GM23338 (cell line): ENCODE results near the gene DNM1L. TPM values are rescaled to one million over a fixed set of nuclear protein-coding genes. Genes with fewer than 3 reads are reported as not detected.

Experiments used
- ATAC-seq: fragments of 200-7000 bp; cut with Tn5 transposase; 3 replicates; pipeline ENCODE4 v1.9.1; 2020
- DNase-seq: peaks from one replicate; pipeline ENCODE4 v3.0.0-alpha.2; 2015; ENCODE audit warnings: low spot score
- H2AFZ ChIP-seq: fragments of 200-600 bp; sonication (generic); 2 replicates; pipeline ENCODE4 v1.8.0; 2016; ENCODE audit warnings: antibody characterized with exemption, mild to moderate bottlenecking, moderate library complexity
- H3F3A ChIP-seq: fragments of 200-600 bp; sonication (generic); replicated peaks from 2 replicates; pipeline ENCODE4 v1.8.0; 2017; ENCODE audit warnings: antibody characterized with exemption, mixed run types, low read depth
- H3K27ac ChIP-seq: fragments of 200-600 bp; sonication (generic); 2 replicates; pipeline ENCODE4 v1.6.1; 2016; ENCODE audit warnings: low read depth
- H3K27me3 ChIP-seq: fragments of 200-600 bp; sonication (generic); 2 replicates; pipeline ENCODE4 v1.8.0; 2016; ENCODE audit warnings: mild to moderate bottlenecking, mixed run types, moderate library complexity; ENCODE audit not compliant: insufficient read depth
- H3K36me3 ChIP-seq: fragments of 200-600 bp; sonication (generic); 2 replicates; pipeline ENCODE4 v1.8.0; 2016; ENCODE audit warnings: mild to moderate bottlenecking; ENCODE audit not compliant: insufficient read depth
- H3K4me1 ChIP-seq: fragments of 200-600 bp; sonication (generic); 2 replicates; pipeline ENCODE4 v1.8.0; 2016; ENCODE audit warnings: mild to moderate bottlenecking, moderate library complexity; ENCODE audit not compliant: insufficient read depth
- H3K4me2 ChIP-seq: fragments of 200-600 bp; sonication (generic); 2 replicates; pipeline ENCODE4 v1.7.1; 2017; ENCODE audit warnings: mixed run types
- H3K4me3 ChIP-seq: fragments of 200-600 bp; sonication (generic); 2 replicates; pipeline ENCODE4 v1.6.1; 2016; ENCODE audit warnings: mixed run types
- H3K79me2 ChIP-seq: fragments of 200-600 bp; sonication (generic); replicated peaks from 2 replicates; pipeline ENCODE4 v1.8.0; 2017; ENCODE audit warnings: mild to moderate bottlenecking; ENCODE audit not compliant: insufficient read depth
- H3K9me2 ChIP-seq: fragments of 200-600 bp; sonication (generic); 2 replicates; pipeline ENCODE4 v1.8.0; 2017; ENCODE audit not compliant: insufficient read depth
- H4K20me1 ChIP-seq: fragments of 200-600 bp; sonication (generic); replicated peaks from 2 replicates; pipeline ENCODE4 v1.8.0; 2017; ENCODE audit warnings: mild to moderate bottlenecking; ENCODE audit not compliant: insufficient read depth
- H3K27ac Mint-ChIP-seq: 2 replicates; pipeline ENCODE4 v1.8.0; 2020; ENCODE audit warnings: inconsistent platforms, mild to moderate bottlenecking, moderate library complexity, mixed read lengths
- H3K27me3 Mint-ChIP-seq: 3 replicates; pipeline ENCODE4 v1.8.0; 2022; ENCODE audit warnings: low read depth, mild to moderate bottlenecking, moderate library complexity, mixed read lengths, inconsistent platforms; ENCODE audit not compliant: insufficient read depth, poor library complexity
- H3K36me3 Mint-ChIP-seq: 3 replicates; pipeline ENCODE4 v1.8.0; 2021; ENCODE audit warnings: low read depth, mild to moderate bottlenecking, inconsistent platforms, moderate library complexity, mixed read lengths
- H3K4me1 Mint-ChIP-seq: 3 replicates; pipeline ENCODE4 v1.8.0; 2020; ENCODE audit warnings: mild to moderate bottlenecking, inconsistent platforms, mixed read lengths
- H3K4me3 Mint-ChIP-seq: 3 replicates; pipeline ENCODE4 v1.8.0; 2021; ENCODE audit warnings: moderate library complexity, mild to moderate bottlenecking, inconsistent platforms, mixed read lengths
- H3K9me3 Mint-ChIP-seq: 3 replicates; pipeline ENCODE4 v1.8.0; 2020; ENCODE audit warnings: moderate library complexity, mild to moderate bottlenecking, inconsistent platforms, mixed read lengths
- CREB1 ChIP-seq: fragments of 250-450 bp; sonication (Bioruptor Pico); IDR thresholded peaks from 2 replicates; pipeline ENCODE4 v1.5.0; 2020; ENCODE audit warnings: low read depth, mild to moderate bottlenecking, moderate library complexity
- EZH2 ChIP-seq: fragments of 200-600 bp; sonication (generic); IDR thresholded peaks from one replicate; pipeline ENCODE4 v1.8.0; 2017; ENCODE audit warnings: antibody characterized with exemption, mild to moderate bottlenecking, low read depth; ENCODE audit not compliant: unreplicated experiment
- EZH2phosphoT487 ChIP-seq: fragments of 200-600 bp; sonication (generic); IDR thresholded peaks from one replicate; pipeline ENCODE4 v1.8.1; 2018; ENCODE audit warnings: antibody characterized with exemption; ENCODE audit not compliant: unreplicated experiment
- JUNB ChIP-seq: IDR thresholded peaks from one replicate; pipeline ENCODE4 v1.6.1; 2016; ENCODE audit warnings: antibody characterized with exemption; ENCODE audit not compliant: unreplicated experiment
- NANOG ChIP-seq: IDR thresholded peaks from 2 replicates; pipeline ENCODE4 v1.6.1; 2016; ENCODE audit warnings: antibody characterized with exemption, borderline replicate concordance
- POLR2AphosphoS5 ChIP-seq: IDR thresholded peaks from 2 replicates; pipeline ENCODE4 v1.6.1; 2016; ENCODE audit warnings: antibody characterized with exemption, low read depth
- STAT1 ChIP-seq: IDR thresholded peaks from one replicate; pipeline ENCODE4 v1.6.1; 2016; ENCODE audit warnings: antibody characterized with exemption; ENCODE audit not compliant: unreplicated experiment
- ZNF114 ChIP-seq: fragments of 250-450 bp; sonication (Bioruptor Pico); IDR thresholded peaks from 2 replicates; pipeline ENCODE4 v1.5.0; 2020; ENCODE audit warnings: mild to moderate bottlenecking, moderate library complexity
- ZNF331 ChIP-seq: fragments of 250-450 bp; sonication (Bioruptor Pico); IDR thresholded peaks from 2 replicates; pipeline ENCODE4 v1.5.0; 2020; ENCODE audit warnings: low read depth, mild to moderate bottlenecking, moderate library complexity
- polyA plus RNA-seq: library from polyadenylated mRNA; unstranded; fragments of >200 nt; fragmentation: Nextera tagmentation; extraction: Ambion mirVana; gene quantifications from 2 replicates; pipeline ENCODE4 v1.2.1, GENCODE V29; 2016
- total RNA-seq: library from RNA; depleted of rRNA; stranded (reverse); fragments of >200 nt; shearing (Covaris generic); gene quantifications from 2 replicates; pipeline ENCODE4 v1.2.3, GENCODE V29; 2014
- TF ChIP-seq, protein P1 (sequence below): fragments of 250-450 bp; sonication (Bioruptor Pico); IDR thresholded peaks from 2 replicates; pipeline ENCODE4 v1.5.0; 2020; ENCODE audit warnings: mild to moderate bottlenecking, moderate library complexity
- TF ChIP-seq, protein P2 (sequence below): IDR thresholded peaks from 2 replicates; pipeline ENCODE4 v1.6.1; 2016; ENCODE audit warnings: antibody characterized with exemption
- TF ChIP-seq, protein P3 (sequence below): IDR thresholded peaks from one replicate; pipeline ENCODE4 v1.6.1; 2018; ENCODE audit warnings: antibody characterized with exemption; ENCODE audit not compliant: unreplicated experiment
- TF ChIP-seq, protein P4 (sequence below), 2 experiments: fragments of 200-600 bp in 1 of 2; sonication (generic) in 1 of 2; conservative IDR thresholded peaks; 2 replicates each; pipeline versions ENCODE4 v1.5.1 to v1.6.1; 2016 to 2017; ENCODE audit warnings: antibody characterized with exemption in 2 of 2, low read depth in 2 of 2, mild to moderate bottlenecking in 2 of 2, moderate library complexity in 1 of 2

Gene DNM1L
- total and polyA plus RNA-seq, 2 experiments from 2014 or later = 72.2 to 94.8 TPM

DNA sequence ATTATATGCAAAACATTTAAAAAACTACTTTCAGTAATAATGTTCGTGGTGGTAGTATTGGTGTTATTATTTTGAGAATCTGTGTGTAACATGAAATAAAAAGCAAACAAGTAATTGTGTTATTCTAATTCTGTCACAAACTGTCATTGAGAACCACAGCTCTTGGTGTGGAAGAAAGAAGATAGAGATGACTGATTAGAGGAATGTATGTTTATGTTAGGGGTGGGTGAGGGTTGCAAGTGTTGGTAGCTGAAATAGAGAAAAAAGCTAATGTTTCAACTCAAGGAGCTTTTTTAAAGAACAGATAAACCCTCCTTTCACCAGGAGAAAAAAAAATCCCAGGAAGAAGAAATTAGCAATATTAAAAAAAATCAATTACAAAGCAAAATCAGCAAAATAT, 18.3 kb downstream of the DNM1L start:
- Histone ChIP-seq H3K27ac (no peak overlapping the region), H3K79me2 (peaks cover 81% of the 10 kb centered on the region)
- H3K4me1 Mint-ChIP-seq = peaks cover 15% of the 10 kb centered on the region

More for the DNA sequence above, 18.3 kb downstream of the DNM1L start:
- H3K4me1 ChIP-seq = peaks cover under 1% of the 10 kb centered on the region; the same call in 1 of the 2 replicates
- H3F3A ChIP-seq = no peaks in the 10 kb centered on the region; the same call in 1 of the 2 replicates
- Mint-ChIP-seq H3K4me3 (no peak overlapping the region), H3K9me3 (peaks cover 19% of the 10 kb centered on the region), H3K27ac (no peak overlapping the region), H3K36me3 (peaks cover 25% of the 10 kb centered on the region), H3K27me3 (peaks cover 2% of the 10 kb centered on the region)
- H2AFZ ChIP-seq = no peak overlapping the region
- H3K4me3 ChIP-seq = no peak overlapping the region
- H3K27me3 ChIP-seq = no peaks in the 10 kb centered on the region
- no peaks in the 10 kb centered on the region for H3K9me2 ChIP-seq
- TF ChIP-seq, protein P1, sequence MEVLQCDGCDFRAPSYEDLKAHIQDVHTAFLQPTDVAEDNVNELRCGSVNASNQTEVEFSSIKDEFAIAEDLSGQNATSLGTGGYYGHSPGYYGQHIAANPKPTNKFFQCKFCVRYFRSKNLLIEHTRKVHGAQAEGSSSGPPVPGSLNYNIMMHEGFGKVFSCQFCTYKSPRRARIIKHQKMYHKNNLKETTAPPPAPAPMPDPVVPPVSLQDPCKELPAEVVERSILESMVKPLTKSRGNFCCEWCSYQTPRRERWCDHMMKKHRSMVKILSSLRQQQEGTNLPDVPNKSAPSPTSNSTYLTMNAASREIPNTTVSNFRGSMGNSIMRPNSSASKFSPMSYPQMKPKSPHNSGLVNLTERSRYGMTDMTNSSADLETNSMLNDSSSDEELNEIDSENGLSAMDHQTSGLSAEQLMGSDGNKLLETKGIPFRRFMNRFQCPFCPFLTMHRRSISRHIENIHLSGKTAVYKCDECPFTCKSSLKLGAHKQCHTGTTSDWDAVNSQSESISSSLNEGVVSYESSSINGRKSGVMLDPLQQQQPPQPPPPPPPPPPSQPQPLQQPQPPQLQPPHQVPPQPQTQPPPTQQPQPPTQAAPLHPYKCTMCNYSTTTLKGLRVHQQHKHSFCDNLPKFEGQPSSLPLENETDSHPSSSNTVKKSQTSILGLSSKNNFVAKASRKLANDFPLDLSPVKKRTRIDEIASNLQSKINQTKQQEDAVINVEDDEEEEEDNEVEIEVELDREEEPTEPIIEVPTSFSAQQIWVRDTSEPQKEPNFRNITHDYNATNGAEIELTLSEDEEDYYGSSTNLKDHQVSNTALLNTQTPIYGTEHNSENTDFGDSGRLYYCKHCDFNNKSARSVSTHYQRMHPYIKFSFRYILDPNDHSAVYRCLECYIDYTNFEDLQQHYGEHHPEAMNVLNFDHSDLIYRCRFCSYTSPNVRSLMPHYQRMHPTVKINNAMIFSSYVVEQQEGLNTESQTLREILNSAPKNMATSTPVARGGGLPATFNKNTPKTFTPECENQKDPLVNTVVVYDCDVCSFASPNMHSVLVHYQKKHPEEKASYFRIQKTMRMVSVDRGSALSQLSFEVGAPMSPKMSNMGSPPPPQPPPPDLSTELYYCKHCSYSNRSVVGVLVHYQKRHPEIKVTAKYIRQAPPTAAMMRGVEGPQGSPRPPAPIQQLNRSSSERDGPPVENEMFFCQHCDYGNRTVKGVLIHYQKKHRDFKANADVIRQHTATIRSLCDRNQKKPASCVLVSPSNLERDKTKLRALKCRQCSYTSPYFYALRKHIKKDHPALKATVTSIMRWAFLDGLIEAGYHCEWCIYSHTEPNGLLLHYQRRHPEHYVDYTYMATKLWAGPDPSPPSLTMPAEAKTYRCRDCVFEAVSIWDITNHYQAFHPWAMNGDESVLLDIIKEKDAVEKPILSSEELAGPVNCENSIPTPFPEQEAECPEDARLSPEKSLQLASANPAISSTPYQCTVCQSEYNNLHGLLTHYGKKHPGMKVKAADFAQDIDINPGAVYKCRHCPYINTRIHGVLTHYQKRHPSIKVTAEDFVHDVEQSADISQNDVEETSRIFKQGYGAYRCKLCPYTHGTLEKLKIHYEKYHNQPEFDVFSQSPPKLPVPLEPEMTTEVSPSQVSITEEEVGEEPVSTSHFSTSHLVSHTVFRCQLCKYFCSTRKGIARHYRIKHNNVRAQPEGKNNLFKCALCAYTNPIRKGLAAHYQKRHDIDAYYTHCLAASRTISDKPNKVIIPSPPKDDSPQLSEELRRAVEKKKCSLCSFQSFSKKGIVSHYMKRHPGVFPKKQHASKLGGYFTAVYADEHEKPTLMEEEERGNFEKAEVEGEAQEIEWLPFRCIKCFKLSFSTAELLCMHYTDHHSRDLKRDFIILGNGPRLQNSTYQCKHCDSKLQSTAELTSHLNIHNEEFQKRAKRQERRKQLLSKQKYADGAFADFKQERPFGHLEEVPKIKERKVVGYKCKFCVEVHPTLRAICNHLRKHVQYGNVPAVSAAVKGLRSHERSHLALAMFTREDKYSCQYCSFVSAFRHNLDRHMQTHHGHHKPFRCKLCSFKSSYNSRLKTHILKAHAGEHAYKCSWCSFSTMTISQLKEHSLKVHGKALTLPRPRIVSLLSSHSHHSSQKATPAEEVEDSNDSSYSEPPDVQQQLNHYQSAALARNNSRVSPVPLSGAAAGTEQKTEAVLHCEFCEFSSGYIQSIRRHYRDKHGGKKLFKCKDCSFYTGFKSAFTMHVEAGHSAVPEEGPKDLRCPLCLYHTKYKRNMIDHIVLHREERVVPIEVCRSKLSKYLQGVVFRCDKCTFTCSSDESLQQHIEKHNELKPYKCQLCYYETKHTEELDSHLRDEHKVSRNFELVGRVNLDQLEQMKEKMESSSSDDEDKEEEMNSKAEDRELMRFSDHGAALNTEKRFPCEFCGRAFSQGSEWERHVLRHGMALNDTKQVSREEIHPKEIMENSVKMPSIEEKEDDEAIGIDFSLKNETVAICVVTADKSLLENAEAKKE (CRISPR knock-in tag) = no peak
- TF ChIP-seq ZNF331 (CRISPR knock-in tag) (no peak), JUNB (no peak), CREB1 (CRISPR knock-in tag) (no peak), ZNF114 (CRISPR knock-in tag) (no peak), EZH2 (no peak), POLR2AphosphoS5 (no peak), STAT1 (no peak), EZH2phosphoT487 (no peak), NANOG (no peak)
- TF ChIP-seq, protein P2, sequence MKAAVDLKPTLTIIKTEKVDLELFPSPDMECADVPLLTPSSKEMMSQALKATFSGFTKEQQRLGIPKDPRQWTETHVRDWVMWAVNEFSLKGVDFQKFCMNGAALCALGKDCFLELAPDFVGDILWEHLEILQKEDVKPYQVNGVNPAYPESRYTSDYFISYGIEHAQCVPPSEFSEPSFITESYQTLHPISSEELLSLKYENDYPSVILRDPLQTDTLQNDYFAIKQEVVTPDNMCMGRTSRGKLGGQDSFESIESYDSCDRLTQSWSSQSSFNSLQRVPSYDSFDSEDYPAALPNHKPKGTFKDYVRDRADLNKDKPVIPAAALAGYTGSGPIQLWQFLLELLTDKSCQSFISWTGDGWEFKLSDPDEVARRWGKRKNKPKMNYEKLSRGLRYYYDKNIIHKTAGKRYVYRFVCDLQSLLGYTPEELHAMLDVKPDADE = no peak
- TF ChIP-seq, protein P3, sequence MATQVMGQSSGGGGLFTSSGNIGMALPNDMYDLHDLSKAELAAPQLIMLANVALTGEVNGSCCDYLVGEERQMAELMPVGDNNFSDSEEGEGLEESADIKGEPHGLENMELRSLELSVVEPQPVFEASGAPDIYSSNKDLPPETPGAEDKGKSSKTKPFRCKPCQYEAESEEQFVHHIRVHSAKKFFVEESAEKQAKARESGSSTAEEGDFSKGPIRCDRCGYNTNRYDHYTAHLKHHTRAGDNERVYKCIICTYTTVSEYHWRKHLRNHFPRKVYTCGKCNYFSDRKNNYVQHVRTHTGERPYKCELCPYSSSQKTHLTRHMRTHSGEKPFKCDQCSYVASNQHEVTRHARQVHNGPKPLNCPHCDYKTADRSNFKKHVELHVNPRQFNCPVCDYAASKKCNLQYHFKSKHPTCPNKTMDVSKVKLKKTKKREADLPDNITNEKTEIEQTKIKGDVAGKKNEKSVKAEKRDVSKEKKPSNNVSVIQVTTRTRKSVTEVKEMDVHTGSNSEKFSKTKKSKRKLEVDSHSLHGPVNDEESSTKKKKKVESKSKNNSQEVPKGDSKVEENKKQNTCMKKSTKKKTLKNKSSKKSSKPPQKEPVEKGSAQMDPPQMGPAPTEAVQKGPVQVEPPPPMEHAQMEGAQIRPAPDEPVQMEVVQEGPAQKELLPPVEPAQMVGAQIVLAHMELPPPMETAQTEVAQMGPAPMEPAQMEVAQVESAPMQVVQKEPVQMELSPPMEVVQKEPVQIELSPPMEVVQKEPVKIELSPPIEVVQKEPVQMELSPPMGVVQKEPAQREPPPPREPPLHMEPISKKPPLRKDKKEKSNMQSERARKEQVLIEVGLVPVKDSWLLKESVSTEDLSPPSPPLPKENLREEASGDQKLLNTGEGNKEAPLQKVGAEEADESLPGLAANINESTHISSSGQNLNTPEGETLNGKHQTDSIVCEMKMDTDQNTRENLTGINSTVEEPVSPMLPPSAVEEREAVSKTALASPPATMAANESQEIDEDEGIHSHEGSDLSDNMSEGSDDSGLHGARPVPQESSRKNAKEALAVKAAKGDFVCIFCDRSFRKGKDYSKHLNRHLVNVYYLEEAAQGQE = no peak
- TF ChIP-seq, protein P4, sequence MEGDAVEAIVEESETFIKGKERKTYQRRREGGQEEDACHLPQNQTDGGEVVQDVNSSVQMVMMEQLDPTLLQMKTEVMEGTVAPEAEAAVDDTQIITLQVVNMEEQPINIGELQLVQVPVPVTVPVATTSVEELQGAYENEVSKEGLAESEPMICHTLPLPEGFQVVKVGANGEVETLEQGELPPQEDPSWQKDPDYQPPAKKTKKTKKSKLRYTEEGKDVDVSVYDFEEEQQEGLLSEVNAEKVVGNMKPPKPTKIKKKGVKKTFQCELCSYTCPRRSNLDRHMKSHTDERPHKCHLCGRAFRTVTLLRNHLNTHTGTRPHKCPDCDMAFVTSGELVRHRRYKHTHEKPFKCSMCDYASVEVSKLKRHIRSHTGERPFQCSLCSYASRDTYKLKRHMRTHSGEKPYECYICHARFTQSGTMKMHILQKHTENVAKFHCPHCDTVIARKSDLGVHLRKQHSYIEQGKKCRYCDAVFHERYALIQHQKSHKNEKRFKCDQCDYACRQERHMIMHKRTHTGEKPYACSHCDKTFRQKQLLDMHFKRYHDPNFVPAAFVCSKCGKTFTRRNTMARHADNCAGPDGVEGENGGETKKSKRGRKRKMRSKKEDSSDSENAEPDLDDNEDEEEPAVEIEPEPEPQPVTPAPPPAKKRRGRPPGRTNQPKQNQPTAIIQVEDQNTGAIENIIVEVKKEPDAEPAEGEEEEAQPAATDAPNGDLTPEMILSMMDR (conservative IDR thresholded peaks at IDR 0.05; ENCODE audit: low read depth in 2 of 2) = no peak
- DNase-seq = no peak
- no peaks in the 10 kb centered on the region for H3K36me3 ChIP-seq
- H3K4me2 ChIP-seq = no peak overlapping the region
- no peak for ATAC-seq
- 0 out of 2 replicates have a peak, but pooled peaks cover 11% of the 10 kb centered on the region for H4K20me1 ChIP-seq
